ENCODE measurements around the gene XXYLT1. TPM values are rescaled to one million over a fixed set of nuclear protein-coding genes. Genes with fewer than 3 reads are reported as not detected.
"Not testable (repeated sequence)": the region's sequence is repeated elsewhere in the genome, so short reads cannot be mapped to it uniquely, and the experiment has no call there.

XXYLT1 gene
- total RNA-seq, 1 donor from 2014 or later = 7.6 TPM

DNA sequence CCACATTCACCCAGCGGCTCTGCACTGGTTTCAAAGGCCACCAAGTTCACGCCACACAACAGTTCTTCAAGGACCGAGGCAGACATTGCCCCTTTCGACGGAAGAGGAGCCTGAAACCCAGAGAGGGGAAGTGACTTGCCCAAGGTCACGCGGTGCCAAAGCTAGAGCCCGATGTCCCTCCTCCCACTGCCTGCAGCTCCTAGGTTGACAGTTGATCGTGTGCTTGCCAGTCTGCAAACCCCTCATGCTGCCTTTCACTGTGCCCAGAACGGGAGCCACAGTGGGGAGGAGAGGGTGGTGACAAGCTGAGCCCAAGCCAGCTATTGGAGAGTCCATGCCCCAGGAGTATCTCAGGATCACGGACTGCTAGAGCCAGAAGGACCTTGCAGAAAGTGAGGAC lies 230.9 kb downstream of the XXYLT1 start:
- POLR2A ChIA-PET = no interaction called here
- CTCF ChIA-PET = interaction anchor here (1.2 to 1.3 kb wide), 3 partner anchors 67 to 357 kb away, joined by 3 to 4 read pairs (median 3); no protein-coding TSS in a partner anchor
- peaks cover 2% of the 10 kb centered on the region for H3K9me3 Mint-ChIP-seq
- DNase-seq (no peak), ATAC-seq (ENCODE audit: low read depth) (peak; percentile 85)
- H3K27ac Mint-ChIP-seq = no peak overlapping the region
- H3K36me3 Mint-ChIP-seq (ENCODE audit: low read depth) = no peaks in the 10 kb centered on the region
- no peak overlapping the region for H3K4me3 Mint-ChIP-seq
- intact Hi-C loops (cut with micrococcal nuclease) = no loop called here
- TF ChIP-seq, protein P1, sequence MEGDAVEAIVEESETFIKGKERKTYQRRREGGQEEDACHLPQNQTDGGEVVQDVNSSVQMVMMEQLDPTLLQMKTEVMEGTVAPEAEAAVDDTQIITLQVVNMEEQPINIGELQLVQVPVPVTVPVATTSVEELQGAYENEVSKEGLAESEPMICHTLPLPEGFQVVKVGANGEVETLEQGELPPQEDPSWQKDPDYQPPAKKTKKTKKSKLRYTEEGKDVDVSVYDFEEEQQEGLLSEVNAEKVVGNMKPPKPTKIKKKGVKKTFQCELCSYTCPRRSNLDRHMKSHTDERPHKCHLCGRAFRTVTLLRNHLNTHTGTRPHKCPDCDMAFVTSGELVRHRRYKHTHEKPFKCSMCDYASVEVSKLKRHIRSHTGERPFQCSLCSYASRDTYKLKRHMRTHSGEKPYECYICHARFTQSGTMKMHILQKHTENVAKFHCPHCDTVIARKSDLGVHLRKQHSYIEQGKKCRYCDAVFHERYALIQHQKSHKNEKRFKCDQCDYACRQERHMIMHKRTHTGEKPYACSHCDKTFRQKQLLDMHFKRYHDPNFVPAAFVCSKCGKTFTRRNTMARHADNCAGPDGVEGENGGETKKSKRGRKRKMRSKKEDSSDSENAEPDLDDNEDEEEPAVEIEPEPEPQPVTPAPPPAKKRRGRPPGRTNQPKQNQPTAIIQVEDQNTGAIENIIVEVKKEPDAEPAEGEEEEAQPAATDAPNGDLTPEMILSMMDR (IDR thresholded peaks at IDR 0.05) = no peak
- peaks cover 11% of the 10 kb centered on the region for H3K4me1 Mint-ChIP-seq
- H3K27me3 Mint-ChIP-seq = no peaks in the 10 kb centered on the region

DNA sequence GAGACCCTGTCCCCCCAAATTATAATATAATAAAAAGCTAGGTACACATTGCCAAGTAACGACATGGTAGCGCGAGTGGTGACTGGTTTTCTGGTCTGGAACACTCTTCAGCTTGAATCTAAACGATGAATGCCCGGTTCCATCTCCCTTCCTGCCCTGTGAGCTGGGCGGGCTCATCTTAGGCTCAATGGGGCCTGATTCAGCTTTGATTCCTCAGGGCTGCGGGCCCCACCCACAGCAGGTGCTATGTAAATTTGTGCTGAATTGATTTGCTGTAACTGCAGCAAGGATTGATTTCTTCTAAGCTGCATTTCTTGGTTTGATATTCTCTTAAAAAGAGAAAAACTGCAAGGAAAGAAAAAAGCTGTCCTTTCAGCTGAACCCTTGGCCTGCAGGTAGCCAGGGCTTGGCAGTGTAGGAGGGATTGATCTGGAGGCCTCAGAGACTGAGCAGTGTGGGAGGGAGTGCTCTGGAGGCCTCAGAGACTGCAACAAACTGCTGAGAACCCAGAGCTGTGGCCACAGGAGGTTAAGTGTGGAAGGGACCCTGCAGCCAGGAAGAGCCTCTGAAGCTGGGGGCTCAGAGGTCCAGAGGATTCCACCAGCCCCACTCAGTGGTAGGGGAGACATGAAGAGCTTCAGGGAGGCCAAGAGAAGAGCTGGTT lies 231.6 kb downstream of the XXYLT1 start:
- intact Hi-C loops (cut with micrococcal nuclease) = no loop called here
- H3K36me3 Mint-ChIP-seq (ENCODE audit: low read depth) = no peaks in the 10 kb centered on the region
- TF ChIP-seq, protein P1 (IDR thresholded peaks at IDR 0.05) = no peak
- peaks cover 11% of the 10 kb centered on the region for H3K4me1 Mint-ChIP-seq
- no peaks in the 10 kb centered on the region for H3K27me3 Mint-ChIP-seq
- peak overlapping the region; percentile 3 for H3K27ac Mint-ChIP-seq
- DNase-seq (no peak), ATAC-seq (ENCODE audit: low read depth) (peak; percentile 10)
- peaks cover 2% of the 10 kb centered on the region for H3K9me3 Mint-ChIP-seq
- ChIA-PET CTCF (interaction anchor here (1.2 to 1.3 kb wide), 2 partner anchors 68 to 357 kb away, joined by 3 to 4 read pairs; no protein-coding TSS in a partner anchor), POLR2A (interaction anchor here (0.8 kb wide), 1 partner anchor 404 kb away, joined by 3 read pairs; the partner anchor contains the start of gene ACAP2)
- H3K4me3 Mint-ChIP-seq = no peak overlapping the region

DNA sequence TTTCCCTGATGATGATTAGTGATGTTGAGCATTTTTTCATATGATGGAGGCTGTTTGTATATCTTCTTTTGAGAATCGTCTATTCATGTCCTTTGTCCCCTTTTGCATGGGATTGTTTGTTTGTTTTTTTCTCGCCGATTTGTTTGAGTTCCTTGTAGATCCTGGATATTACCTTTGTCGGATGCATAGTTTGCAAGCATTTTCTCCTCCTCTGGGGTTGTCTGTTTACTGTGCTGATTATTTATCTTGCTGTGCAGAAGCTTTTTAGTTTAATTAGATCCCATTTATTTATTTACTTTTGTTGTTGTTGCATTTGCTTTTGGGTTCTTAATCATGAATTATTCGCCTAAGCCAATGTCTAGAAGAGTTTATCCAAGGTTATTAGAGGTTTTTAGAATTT lies 232.8 kb downstream of the XXYLT1 start:
- Mint-ChIP-seq H3K4me1 (peaks cover 22% of the 10 kb centered on the region), H3K27me3 (peaks cover 2% of the 10 kb centered on the region), H3K36me3 (ENCODE audit: low read depth) (no peaks in the 10 kb centered on the region), H3K27ac (no peak overlapping the region), H3K4me3 (no peak overlapping the region), H3K9me3 (peaks cover 2% of the 10 kb centered on the region)
- ChIA-PET CTCF (no interaction called here), POLR2A (no interaction called here)
- TF ChIP-seq, protein P1 (IDR thresholded peaks at IDR 0.05) = no peak
- ATAC-seq (ENCODE audit: low read depth) (no peak), DNase-seq (no peak)
- intact Hi-C loops (cut with micrococcal nuclease) = no loop called here

DNA sequence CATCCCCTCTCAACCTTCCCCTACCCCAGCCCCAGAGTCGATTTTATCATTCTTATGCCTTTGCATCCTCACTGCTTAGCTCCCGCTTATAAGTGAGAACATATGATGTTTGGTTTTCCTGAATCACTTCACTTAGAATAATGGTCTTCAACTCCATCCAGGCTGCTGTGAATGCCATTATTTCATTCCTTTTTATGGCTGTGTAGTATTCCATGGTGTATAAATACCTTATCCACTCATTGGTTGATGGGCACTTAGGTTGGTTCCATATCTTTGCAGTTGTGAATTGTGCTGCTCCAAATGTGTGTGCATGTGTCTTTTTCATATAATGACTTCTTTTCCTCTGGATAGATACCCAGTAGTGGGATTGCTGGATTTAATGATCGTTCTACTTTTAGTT lies 233.4 kb downstream of the XXYLT1 start:
- ATAC-seq (ENCODE audit: low read depth); intact Hi-C loops (cut with micrococcal nuclease); H3K36me3 Mint-ChIP-seq (ENCODE audit: low read depth); H3K27me3 Mint-ChIP-seq; H3K9me3 Mint-ChIP-seq; POLR2A ChIA-PET; H3K27ac Mint-ChIP-seq; H3K4me3 Mint-ChIP-seq; DNase-seq: not testable (repeated sequence)
- CTCF ChIA-PET = interaction anchor here (0.6 kb wide), 1 partner anchor 675 kb away, joined by 3 read pairs; no protein-coding TSS in a partner anchor
- peaks cover 23% of the 10 kb centered on the region for H3K4me1 Mint-ChIP-seq

DNA sequence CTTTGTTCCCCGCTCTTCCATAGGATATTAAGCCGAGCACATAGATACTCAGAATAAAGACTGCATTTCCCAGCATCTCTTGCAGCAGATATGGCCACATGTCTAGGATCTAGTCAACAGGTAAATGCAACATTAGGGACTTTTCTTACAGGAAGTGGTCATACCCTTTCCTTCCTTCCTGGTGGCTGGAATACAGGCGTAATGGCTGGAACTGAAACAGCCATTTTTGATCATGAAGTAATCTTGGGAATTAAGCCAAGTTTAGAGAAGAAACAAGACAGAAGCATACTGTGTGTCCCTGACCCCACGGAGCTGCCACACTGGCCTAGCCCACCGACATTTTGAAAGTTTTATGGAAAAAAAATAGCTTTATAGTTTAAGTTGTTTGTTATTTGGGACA lies 234.0 kb downstream of the XXYLT1 start:
- no peak for ATAC-seq (ENCODE audit: low read depth)
- Mint-ChIP-seq H3K9me3 (peaks cover 2% of the 10 kb centered on the region), H3K4me1 (peaks cover 23% of the 10 kb centered on the region), H3K27me3 (peaks cover 2% of the 10 kb centered on the region), H3K4me3 (no peak overlapping the region), H3K27ac (no peak overlapping the region), H3K36me3 (ENCODE audit: low read depth) (no peaks in the 10 kb centered on the region)
- no peak for DNase-seq
- TF ChIP-seq, protein P1 (IDR thresholded peaks at IDR 0.05) = no peak
- CTCF ChIA-PET = interaction anchor here (0.6 kb wide), 1 partner anchor 674 kb away, joined by 3 read pairs; no protein-coding TSS in a partner anchor
- intact Hi-C loops (cut with micrococcal nuclease) = no loop called here
- POLR2A ChIA-PET = no interaction called here

Measured in activated B cell treated with CpG ODN at 0.5 μM for 24 hours (primary cell).